ENCODE measurements around the gene PHKG1.

GRCh38 chr7:56062382-56062781 lies 30.4 kb downstream of the PHKG1 start:
- TF ChIP-seq YY1 (IDR thresholded peaks at IDR 0.05; ENCODE audit: low read depth, low read length) (no peak), CHD7 (IDR thresholded peaks at IDR 0.05; ENCODE audit: insufficient replicate concordance, low read length) (no peak), CTCF (IDR thresholded peaks at IDR 0.05; ENCODE audit: control extremely low read depth in 1 of 3, insufficient read depth in 1 of 3, low read depth in 1 of 3, low read length in 3 of 3) (no peak), BCL11A (IDR thresholded peaks at IDR 0.05; ENCODE audit: low read depth in 2 of 2, low read length in 2 of 2) (no peak), POLR2AphosphoS5 (IDR thresholded peaks at IDR 0.05; ENCODE audit: low read depth, low read length) (no peak), EP300 (IDR thresholded peaks at IDR 0.05; ENCODE audit: borderline replicate concordance in 1 of 2, low read depth in 2 of 2, low read length in 2 of 2) (no peak)

Measured in H1 (cell line).